Uterus (tissue), 4 donors: Measurements from ENCODE around the gene CSNK2A2. TPM values are rescaled to one million over a fixed set of nuclear protein-coding genes. Genes with fewer than 3 reads are reported as not detected.

Experiments used
- DNase-seq, 2 donors: peaks; one replicate each; pipeline ENCODE4 v3.0.0-alpha.2; 2019 to 2020
- H3K27ac ChIP-seq, 2 donors: fragments of 200-600 bp; sonication (generic); 1 replicate in 1 of 2; 2 replicates in 1 of 2; pipeline ENCODE4 v1.5.1; 2016 to 2018
- H3K27me3 ChIP-seq, 2 donors: fragments of 200-600 bp; sonication (generic); one replicate each; pipeline ENCODE4 v1.5.1; 2018 to 2019; ENCODE audit warnings: control low read depth in 1 of 2
- H3K36me3 ChIP-seq, 2 donors: fragments of 200-600 bp; sonication (generic); one replicate each; pipeline ENCODE4 v1.5.1; 2019; ENCODE audit warnings: control low read depth in 1 of 2
- H3K4me1 ChIP-seq, 2 donors: fragments of 200-600 bp; sonication (generic); one replicate each; pipeline ENCODE4 v1.5.1; 2018 to 2019; ENCODE audit warnings: control low read depth in 1 of 2
- H3K4me3 ChIP-seq, 2 donors: fragments of 200-600 bp; sonication (generic); 1 replicate in 1 of 2; 2 replicates in 1 of 2; pipeline ENCODE4 v1.5.1; 2018 to 2019; ENCODE audit warnings: mild to moderate bottlenecking in 1 of 2
- H3K9me3 ChIP-seq, 2 donors: fragments of 200-600 bp; sonication (generic); one replicate each; pipeline ENCODE4 v1.5.1; 2019; ENCODE audit warnings: control low read depth in 1 of 2
- CTCF ChIP-seq, 4 experiments: fragments of 200-600 bp in 2 of 4; fragments of 450-650 bp in 2 of 4; sonication (generic) in 2 of 4; IDR thresholded peaks; one replicate each; pipeline ENCODE4 v1.5.1; 2016 to 2019; ENCODE audit warnings: antibody characterized with exemption in 4 of 4, mild to moderate bottlenecking in 2 of 4, moderate library complexity in 1 of 4
- POLR2A ChIP-seq, 2 donors: fragments of 450-650 bp; IDR thresholded peaks; one replicate each; pipeline ENCODE4 v1.6.1; 2016; ENCODE audit warnings: antibody characterized with exemption in 2 of 2, mild to moderate bottlenecking in 1 of 2, moderate library complexity in 1 of 2
- intact Hi-C: fragments of 100-400 bp; cut with DNase I; formaldehyde crosslinking; loops from one replicate; pipeline ENCODE4 v1.15.1; 2023; ENCODE audit warnings: low total_unique reads
- total RNA-seq, 4 donors: library from RNA; depleted of rRNA in 3 of 4; stranded (reverse); fragments of >200 nt in 3 of 4; gene quantifications; one replicate each; pipeline versions ENCODE4 v1.1.0 to v1.2.4, GENCODE V29; 2014 to 2023
- donor health status: DM: yes; HTN: yes; CAD: no.

CSNK2A2 gene
- total RNA-seq, 4 donors from 2014 or later: 28.1 to 62.5 (median 45.9) TPM

- intact Hi-C loops: loop anchor here (5.0 kb wide), 1 partner anchor 104 kb away; no protein-coding TSS in a partner anchor
- no peak for TF ChIP-seq POLR2A (IDR thresholded peaks at IDR 0.05)
- TF ChIP-seq CTCF (IDR thresholded peaks at IDR 0.05): no peak
- Histone ChIP-seq H3K27me3 (no peaks in the 10 kb centered on the region), H3K4me3 (no peak overlapping the region), H3K4me1 (peaks cover 18 to 20% of the 10 kb centered on the region in 2 donors), H3K27ac (peak overlapping the region; percentile 83 to 87), H3K36me3 (no peaks in the 10 kb centered on the region), H3K9me3 (no peaks in the 10 kb centered on the region)
- no peak for DNase-seq
Measured at GRCh38 chr16:58125781-58126335, 72.0 kb downstream of the CSNK2A2 start.

GRCh38 chr16:58125041-58125440 lies 72.9 kb downstream of the CSNK2A2 start:
- Histone ChIP-seq H3K4me3 (no peak overlapping the region), H3K27ac (no peak overlapping the region), H3K4me1 (peaks cover 24 to 25% of the 10 kb centered on the region in 2 donors), H3K9me3 (no peaks in the 10 kb centered on the region), H3K27me3 (no peaks in the 10 kb centered on the region), H3K36me3 (no peaks in the 10 kb centered on the region)
- TF ChIP-seq POLR2A (IDR thresholded peaks at IDR 0.05) (no peak), CTCF (IDR thresholded peaks at IDR 0.05) (no peak)
- DNase-seq: no peak
- intact Hi-C loops: loop anchor here (5.0 kb wide), 1 partner anchor 103 kb away; no protein-coding TSS in a partner anchor

DNA sequence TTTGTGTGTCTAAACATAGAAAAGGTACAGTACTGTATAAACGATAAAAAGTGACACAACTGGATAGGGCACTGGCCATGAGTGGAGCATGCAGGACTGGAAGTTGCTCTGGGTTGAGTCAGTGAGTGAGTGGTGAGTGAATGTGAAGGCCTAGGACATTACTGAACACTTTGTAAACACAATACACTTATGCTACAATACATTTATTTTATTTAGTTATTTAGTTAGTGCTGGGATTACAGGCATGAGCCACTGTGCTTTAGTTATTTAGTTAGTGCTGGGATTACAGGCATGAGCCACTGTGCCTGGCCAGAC lies 73.3 kb downstream of the CSNK2A2 start:
- H3K4me1 ChIP-seq: peaks cover 25 to 27% of the 10 kb centered on the region in 2 donors
- no peak for DNase-seq

DNA sequence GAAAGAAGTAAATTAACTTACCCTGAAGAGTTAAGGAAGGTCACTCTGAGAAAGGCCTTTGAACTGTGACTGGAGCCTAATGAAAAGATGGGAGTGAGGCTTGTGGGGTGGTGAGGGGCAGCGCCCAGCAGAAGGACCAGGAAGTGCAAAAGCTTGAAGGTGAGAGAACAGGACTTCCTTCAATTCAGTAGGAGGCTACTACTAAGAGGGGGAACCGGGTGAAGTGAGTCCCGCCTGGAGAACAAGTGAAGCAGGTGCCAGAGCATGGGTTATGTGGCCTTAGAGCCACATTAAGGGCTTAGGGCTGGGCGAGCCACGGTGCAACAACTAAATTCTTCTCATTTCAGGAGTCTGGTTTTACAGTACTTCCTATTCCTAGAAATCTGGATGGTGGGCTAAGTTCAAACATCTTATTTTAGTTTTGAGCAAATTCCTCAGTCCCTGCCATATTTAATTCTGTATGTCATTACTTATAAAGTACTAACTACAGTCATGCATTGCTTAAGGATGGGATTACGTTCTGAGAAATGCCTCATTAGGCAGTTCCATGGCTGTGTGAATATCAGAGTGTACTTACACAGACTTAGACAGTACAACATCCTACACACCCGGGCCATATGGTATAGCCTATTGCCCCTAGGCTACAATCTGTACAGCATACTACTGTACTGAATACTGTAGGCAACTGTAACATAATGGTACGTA lies 73.9 kb downstream of the CSNK2A2 start:
- no peak overlapping the region for H3K27ac ChIP-seq
- peaks cover 25 to 27% of the 10 kb centered on the region in 2 donors for H3K4me1 ChIP-seq
- no peak overlapping the region for H3K4me3 ChIP-seq
- H3K27me3 ChIP-seq: no peaks in the 10 kb centered on the region
- TF ChIP-seq CTCF (IDR thresholded peaks at IDR 0.05) (no peak), POLR2A (IDR thresholded peaks at IDR 0.05) (no peak)
- no peaks in the 10 kb centered on the region for H3K36me3 ChIP-seq
- intact Hi-C loops: no loop called here
- H3K9me3 ChIP-seq: no peaks in the 10 kb centered on the region
- no peak for DNase-seq

More for the DNA sequence above, 73.3 kb downstream of the CSNK2A2 start:
- Histone ChIP-seq H3K27me3 (no peaks in the 10 kb centered on the region), H3K4me3 (no peak overlapping the region), H3K27ac (no peak overlapping the region), H3K9me3 (no peaks in the 10 kb centered on the region), H3K36me3 (no peaks in the 10 kb centered on the region)
- intact Hi-C loops: no loop called here
- TF ChIP-seq CTCF (IDR thresholded peaks at IDR 0.05): no peak
- TF ChIP-seq POLR2A (IDR thresholded peaks at IDR 0.05): no peak

DNA sequence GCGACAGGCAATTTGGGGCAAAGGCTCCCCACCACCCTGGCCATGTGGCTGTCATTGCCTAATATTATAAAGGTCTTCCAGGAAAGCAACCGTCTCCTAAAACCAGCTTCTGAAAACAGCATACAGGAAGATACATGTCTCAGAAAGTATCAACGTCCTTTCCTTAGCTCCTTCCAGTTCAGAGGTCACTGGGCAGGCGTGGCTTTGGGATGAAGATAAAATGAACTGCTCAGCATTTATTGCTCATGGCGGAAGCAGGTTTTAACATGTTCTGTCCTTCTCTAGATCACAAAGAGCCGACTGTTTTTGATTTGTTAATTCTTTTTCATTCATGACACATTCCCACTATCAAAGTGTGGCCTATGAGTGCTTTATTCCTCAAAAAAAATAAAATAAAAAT lies 76.8 kb downstream of the CSNK2A2 start:
- Histone ChIP-seq H3K36me3 (no peaks in the 10 kb centered on the region), H3K27me3 (no peaks in the 10 kb centered on the region), H3K27ac (no peak overlapping the region), H3K4me1 (peaks cover 18 to 19% of the 10 kb centered on the region in 2 donors), H3K9me3 (no peaks in the 10 kb centered on the region), H3K4me3 (no peak overlapping the region)
- TF ChIP-seq POLR2A (IDR thresholded peaks at IDR 0.05) (no peak), CTCF (IDR thresholded peaks at IDR 0.05) (no peak)
- DNase-seq: no peak
- intact Hi-C loops: no loop called here
